Smooth muscle cell (in vitro differentiated cells): ENCODE data around the gene SELENON. TPM values are rescaled to one million over a fixed set of nuclear protein-coding genes. Genes with fewer than 3 reads are reported as not detected.

Experiments used
- DNase-seq: peaks from one replicate; lab custom pipeline; 2025; ENCODE audit not compliant: unreplicated experiment; lab: John Stamatoyannopoulos, UW
- H2AFZ ChIP-seq: fragments of 200-600 bp; sonication (generic); 2 replicates; pipeline ENCODE4 v1.6.0; 2016; ENCODE audit warnings: antibody characterized with exemption, low read depth, mild to moderate bottlenecking
- H3F3A ChIP-seq: fragments of 200-600 bp; sonication (generic); 2 replicates; pipeline ENCODE4 v1.6.0; 2017; ENCODE audit warnings: antibody characterized with exemption, low read depth
- H3K27ac ChIP-seq: fragments of 200-600 bp; sonication (generic); 2 replicates; pipeline ENCODE4 v1.5.1; 2016; ENCODE audit warnings: low read depth, mild to moderate bottlenecking
- H3K27me3 ChIP-seq: fragments of 200-600 bp; sonication (generic); 2 replicates; pipeline ENCODE4 v1.6.1; 2016; ENCODE audit warnings: low read depth, mild to moderate bottlenecking
- H3K36me3 ChIP-seq: fragments of 200-600 bp; sonication (generic); 2 replicates; pipeline ENCODE4 v1.5.1; 2016; ENCODE audit warnings: low read depth
- H3K4me1 ChIP-seq: fragments of 200-600 bp; sonication (generic); 2 replicates; pipeline ENCODE4 v1.5.1; 2016; ENCODE audit warnings: low read depth
- H3K4me2 ChIP-seq: fragments of 200-600 bp; sonication (generic); 2 replicates; pipeline ENCODE4 v1.6.0; 2016; ENCODE audit warnings: mild to moderate bottlenecking
- H3K4me3 ChIP-seq: fragments of 200-600 bp; sonication (generic); 2 replicates; pipeline ENCODE4 v1.5.1; 2016; ENCODE audit warnings: mild to moderate bottlenecking
- H3K79me2 ChIP-seq: fragments of 200-600 bp; sonication (generic); 2 replicates; pipeline ENCODE4 v1.6.0; 2016; ENCODE audit warnings: low read depth, mild to moderate bottlenecking
- H3K9ac ChIP-seq: fragments of 200-600 bp; sonication (generic); 2 replicates; pipeline ENCODE4 v1.6.0; 2016; ENCODE audit warnings: low read depth
- H3K9me3 ChIP-seq: fragments of 200-600 bp; sonication (generic); replicated peaks from 2 replicates; pipeline ENCODE4 v1.5.1; 2016; ENCODE audit warnings: low read depth
- H4K20me1 ChIP-seq: fragments of 200-600 bp; sonication (generic); 2 replicates; pipeline ENCODE4 v1.6.0; 2016; ENCODE audit warnings: low read depth
- WGBS: methylation state at CpG from one replicate; pipeline ENCODE4 v1.1.7; 2016; ENCODE audit warnings: low lambda C conversion rate; 5-methylcytosine and 5-hydroxymethylcytosine counted together
- polyA plus RNA-seq: library from polyadenylated mRNA; unstranded; fragments of >200 nt; fragmentation: Nextera tagmentation; extraction: Ambion mirVana; gene quantifications from 2 replicates; pipeline ENCODE4 v1.2.1, GENCODE V29; 2016
- total RNA-seq: library from RNA; depleted of rRNA; stranded (reverse); fragments of >200 nt; gene quantifications from 2 replicates; pipeline ENCODE4 v1.2.3, GENCODE V29; 2014
- TF ChIP-seq, protein P1 (sequence below): fragments of 200-600 bp; sonication (generic); IDR thresholded peaks from 2 replicates; pipeline ENCODE4 v1.5.1; 2017; ENCODE audit warnings: borderline replicate concordance, mild to moderate bottlenecking, antibody characterized with exemption; ENCODE audit not compliant: insufficient read depth, poor library complexity, severe bottlenecking

Gene SELENON
- total and polyA plus RNA-seq, 2 experiments from 2014 or later: 32.6 to 62.9 TPM

DNA sequence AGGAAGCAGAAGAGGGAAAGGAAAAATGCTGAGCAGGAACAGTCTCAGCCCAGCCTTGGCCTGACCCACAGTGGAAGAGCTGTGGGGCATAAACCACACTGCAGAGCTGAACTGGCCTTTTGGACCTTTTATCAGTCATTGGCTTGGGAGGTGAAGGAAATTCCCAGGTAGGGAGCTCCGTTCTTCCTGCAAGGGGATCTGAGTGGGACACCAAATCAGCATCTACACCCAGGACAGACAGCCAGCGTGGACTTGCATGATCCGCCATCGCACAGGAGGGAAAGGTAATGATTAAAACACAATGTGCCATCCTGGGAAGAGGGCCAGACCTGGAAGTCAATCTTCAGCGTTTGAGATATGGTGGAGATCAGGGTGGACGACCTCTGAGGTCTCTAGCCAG is 18.6 kb downstream of the SELENON start:
- no peak for DNase-seq
- peak overlapping the region; percentile 39 for H3K27ac ChIP-seq
- TF ChIP-seq, protein P1, sequence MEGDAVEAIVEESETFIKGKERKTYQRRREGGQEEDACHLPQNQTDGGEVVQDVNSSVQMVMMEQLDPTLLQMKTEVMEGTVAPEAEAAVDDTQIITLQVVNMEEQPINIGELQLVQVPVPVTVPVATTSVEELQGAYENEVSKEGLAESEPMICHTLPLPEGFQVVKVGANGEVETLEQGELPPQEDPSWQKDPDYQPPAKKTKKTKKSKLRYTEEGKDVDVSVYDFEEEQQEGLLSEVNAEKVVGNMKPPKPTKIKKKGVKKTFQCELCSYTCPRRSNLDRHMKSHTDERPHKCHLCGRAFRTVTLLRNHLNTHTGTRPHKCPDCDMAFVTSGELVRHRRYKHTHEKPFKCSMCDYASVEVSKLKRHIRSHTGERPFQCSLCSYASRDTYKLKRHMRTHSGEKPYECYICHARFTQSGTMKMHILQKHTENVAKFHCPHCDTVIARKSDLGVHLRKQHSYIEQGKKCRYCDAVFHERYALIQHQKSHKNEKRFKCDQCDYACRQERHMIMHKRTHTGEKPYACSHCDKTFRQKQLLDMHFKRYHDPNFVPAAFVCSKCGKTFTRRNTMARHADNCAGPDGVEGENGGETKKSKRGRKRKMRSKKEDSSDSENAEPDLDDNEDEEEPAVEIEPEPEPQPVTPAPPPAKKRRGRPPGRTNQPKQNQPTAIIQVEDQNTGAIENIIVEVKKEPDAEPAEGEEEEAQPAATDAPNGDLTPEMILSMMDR: no peak
- H3K4me1 ChIP-seq: peaks cover 13% of the 10 kb centered on the region
- H3K9ac ChIP-seq: no peak overlapping the region
- peak overlapping the region; percentile 94 for H3K4me2 ChIP-seq
- peaks cover 31% of the 10 kb centered on the region for H3K79me2 ChIP-seq
- H3K9me3 ChIP-seq: no peaks in the 10 kb centered on the region
- WGBS: 83% methylated on average over 6 of the region's 6 CpGs
- H3K27me3 ChIP-seq: no peaks in the 10 kb centered on the region
- peak overlapping the region; percentile 87 for H3K4me3 ChIP-seq
- H3K36me3 ChIP-seq: no peaks in the 10 kb centered on the region
- peaks cover 17% of the 10 kb centered on the region for H3F3A ChIP-seq
- H2AFZ ChIP-seq: no peak overlapping the region
- peaks cover 27% of the 10 kb centered on the region for H4K20me1 ChIP-seq

DNA sequence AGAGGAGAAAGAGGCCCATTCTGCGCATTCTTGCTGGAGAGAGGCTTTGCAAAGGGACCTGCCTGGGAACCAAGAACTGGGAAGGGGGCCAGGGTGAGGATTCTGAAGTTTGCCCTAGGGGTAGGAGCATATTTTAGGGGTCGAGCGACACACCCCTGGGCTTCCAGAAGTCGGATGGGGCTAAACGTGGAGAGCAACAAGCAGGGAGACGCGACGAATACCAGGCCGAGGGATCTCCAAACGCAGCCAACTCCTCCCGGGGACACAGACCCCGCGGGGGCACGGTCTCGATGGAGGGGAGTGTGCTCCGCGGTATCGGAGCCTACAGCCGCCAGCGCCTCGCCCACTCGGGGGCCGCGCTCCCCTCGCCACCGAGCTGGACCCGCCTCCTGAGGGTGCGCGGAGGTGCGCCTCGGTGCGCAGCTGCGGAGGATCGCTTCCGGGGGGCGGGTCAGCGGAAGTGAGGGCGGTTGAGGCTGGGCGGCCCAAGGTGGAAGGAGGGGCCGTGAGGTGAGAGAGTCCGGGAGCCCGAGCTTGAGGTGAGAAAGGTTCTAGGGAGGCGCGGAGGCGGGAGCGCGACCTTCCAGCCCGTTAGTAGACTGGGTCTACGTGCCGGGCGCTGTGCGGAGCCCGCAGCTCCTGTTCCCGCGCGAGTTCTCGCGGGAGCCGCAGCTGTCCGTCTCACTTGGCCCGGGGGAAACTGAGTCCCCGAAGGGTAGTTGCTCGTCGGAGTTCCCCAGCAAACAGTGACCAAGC is 19.7 kb downstream of the SELENON start, which contains the start of gene MTFR1L:
Gene MTFR1L, plus strand, starts transcription at position 464 of the 756 bp plus-strand sequence. CDS start 3,151 bp downstream, outside the sequence.
- WGBS: under 1% methylated on average over 61 of the region's 64 CpGs
- no peaks in the 10 kb centered on the region for H3K9me3 ChIP-seq
- DNase-seq: peak; percentile 56
- peaks cover 17% of the 10 kb centered on the region for H3F3A ChIP-seq
- H3K27me3 ChIP-seq: no peaks in the 10 kb centered on the region
- peaks cover 35% of the 10 kb centered on the region for H3K79me2 ChIP-seq
- peaks cover 13% of the 10 kb centered on the region for H3K4me1 ChIP-seq
- peak within 1 kb of the TSS; percentile 85 for H2AFZ ChIP-seq
- peaks cover 33% of the 10 kb centered on the region for H4K20me1 ChIP-seq
- H3K9ac ChIP-seq: peak within 1 kb of the TSS; percentile 90
- H3K4me2 ChIP-seq: peak within 1 kb of the TSS; percentile 94
- peak within 1 kb of the TSS; percentile 87 for H3K4me3 ChIP-seq
- H3K27ac ChIP-seq: peak within 1 kb of the TSS; percentile 53
- TF ChIP-seq, protein P1: no peak
- no peaks in the 10 kb centered on the region for H3K36me3 ChIP-seq

- peak overlapping the region; percentile 53 for H3K27ac ChIP-seq
- TF ChIP-seq, protein P1: no peak
- peaks cover 40% of the 10 kb centered on the region for H3K79me2 ChIP-seq
- peaks cover 17% of the 10 kb centered on the region for H3F3A ChIP-seq
- H3K27me3 ChIP-seq: no peaks in the 10 kb centered on the region
- H3K9ac ChIP-seq: peak overlapping the region; percentile 90
- no peaks in the 10 kb centered on the region for H3K9me3 ChIP-seq
- H4K20me1 ChIP-seq: peaks cover 36% of the 10 kb centered on the region
- H2AFZ ChIP-seq: peak overlapping the region; percentile 85
- H3K4me3 ChIP-seq: peak overlapping the region; percentile 87
- H3K4me1 ChIP-seq: peaks cover 13% of the 10 kb centered on the region
- H3K36me3 ChIP-seq: no peaks in the 10 kb centered on the region
- WGBS: 3% methylated on average over 66 of the region's 67 CpGs
- H3K4me2 ChIP-seq: peak overlapping the region; percentile 94
- DNase-seq: no peak
Measured at GRCh38 chr1:25820247-25821111, 20.5 kb downstream of the SELENON start.
